HG03025 (cell line): Measurements from ENCODE around the gene COX19.

Experiments used
- ATAC-seq: cut with Tn5 transposase; IDR thresholded peaks from one replicate; pipeline ENCODE4 v1.9.1; 2021; ENCODE audit warnings: mild to moderate bottlenecking, moderate library complexity; ENCODE audit not compliant: unreplicated experiment, low FRiP score

COX19 gene

DNA sequence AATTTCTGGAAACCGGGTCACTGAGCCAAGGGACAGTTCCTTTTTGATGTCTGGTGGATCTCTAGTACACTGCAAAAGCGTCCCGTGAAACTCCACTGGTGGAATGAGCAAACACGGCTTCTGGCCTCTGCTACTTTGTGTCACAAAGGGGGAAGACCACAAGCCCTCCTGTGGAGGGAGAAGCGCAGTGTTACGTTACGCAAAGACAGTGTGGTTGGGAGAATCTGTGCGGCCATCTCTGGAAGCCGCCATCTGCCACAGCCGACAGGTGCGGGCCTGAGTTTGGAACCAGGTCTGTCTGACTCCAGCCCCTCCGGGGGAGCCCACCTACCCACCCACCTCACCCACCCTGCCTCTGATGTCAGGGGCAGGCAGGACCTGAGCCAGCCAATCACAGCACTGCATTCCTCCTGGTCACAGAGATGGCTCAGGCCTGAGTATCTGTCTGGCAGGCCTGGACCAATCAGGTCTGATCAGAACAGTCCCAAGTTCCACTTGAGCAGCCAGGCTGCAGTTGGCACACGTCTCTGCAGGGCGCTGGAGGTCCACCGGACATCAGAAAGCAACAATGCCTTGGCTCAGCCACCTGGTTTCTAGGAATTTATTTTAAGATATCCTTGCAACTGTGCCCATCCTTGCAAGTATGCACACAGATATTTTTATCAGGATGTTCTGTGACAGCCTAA is 4.7 kb upstream of the COX19 start:
- no peak for ATAC-seq

DNA sequence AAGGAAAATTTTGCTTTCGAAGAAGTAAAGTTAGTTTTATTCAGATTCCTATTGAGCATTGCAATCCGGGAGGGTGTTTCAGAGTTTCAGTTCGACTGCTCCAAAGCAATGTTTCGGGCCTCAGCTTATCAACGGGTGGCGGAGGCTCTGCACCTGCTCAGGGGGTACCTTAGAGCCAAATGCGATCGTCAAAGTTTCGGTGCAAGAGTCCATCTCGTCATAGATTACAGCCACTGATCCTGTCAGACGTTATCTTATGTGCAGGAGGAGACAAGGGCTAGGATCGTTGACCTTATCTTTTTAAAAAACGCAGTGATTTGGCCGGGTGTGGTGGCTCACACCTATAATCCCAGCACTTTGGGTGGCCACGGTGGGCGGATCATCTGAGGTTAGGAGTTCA is 3.8 kb upstream of the COX19 start:
- ATAC-seq, result no peak

DNA sequence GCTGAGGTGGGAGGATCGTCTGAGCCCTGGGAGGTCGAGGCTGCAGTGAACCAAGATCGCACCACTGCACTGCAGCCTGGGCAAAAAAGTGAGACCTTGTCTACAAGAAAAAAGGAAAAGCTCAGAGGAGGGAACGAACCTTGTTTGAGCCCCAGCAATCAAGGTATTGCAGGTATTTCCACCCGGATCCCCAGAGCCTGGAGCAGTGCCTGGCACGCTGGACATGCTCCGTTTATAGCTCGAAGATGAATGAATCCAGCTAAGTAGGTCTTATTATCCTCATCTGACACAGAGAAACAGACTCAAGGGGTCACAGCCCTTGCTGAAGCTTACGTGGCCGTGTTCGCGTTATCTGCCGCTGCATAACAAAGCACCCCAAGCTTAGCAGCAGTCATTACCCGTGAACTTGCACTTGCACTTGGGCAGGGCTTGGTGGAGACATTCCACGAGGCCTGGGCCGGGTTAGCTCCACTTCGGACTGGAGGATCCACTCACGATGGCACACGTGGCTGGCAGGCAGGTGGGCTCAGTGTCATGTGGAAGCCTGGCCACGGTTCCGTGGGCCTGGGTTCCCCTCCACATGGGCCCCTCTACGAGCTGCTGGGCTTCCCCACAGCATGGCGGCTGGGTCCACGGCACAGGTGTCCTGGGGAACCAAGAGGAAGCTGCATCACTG is 3.2 kb upstream of the COX19 start:
- no peak for ATAC-seq

DNA sequence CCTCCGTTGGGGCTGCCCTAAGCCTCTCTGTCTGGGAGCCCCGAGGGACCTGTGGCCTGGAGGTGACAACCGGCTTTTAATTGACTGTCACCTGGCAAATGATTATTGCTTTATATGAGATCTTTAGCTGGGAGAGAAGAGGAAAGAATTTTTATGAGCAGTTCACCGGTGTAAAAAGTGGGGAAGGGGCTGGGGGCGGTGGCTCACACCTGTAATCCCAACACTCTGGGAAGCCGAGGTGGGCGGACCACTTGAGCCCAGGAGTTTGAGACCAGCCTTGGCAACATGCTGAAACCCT is 2.6 kb upstream of the COX19 start:
- no peak for ATAC-seq

DNA sequence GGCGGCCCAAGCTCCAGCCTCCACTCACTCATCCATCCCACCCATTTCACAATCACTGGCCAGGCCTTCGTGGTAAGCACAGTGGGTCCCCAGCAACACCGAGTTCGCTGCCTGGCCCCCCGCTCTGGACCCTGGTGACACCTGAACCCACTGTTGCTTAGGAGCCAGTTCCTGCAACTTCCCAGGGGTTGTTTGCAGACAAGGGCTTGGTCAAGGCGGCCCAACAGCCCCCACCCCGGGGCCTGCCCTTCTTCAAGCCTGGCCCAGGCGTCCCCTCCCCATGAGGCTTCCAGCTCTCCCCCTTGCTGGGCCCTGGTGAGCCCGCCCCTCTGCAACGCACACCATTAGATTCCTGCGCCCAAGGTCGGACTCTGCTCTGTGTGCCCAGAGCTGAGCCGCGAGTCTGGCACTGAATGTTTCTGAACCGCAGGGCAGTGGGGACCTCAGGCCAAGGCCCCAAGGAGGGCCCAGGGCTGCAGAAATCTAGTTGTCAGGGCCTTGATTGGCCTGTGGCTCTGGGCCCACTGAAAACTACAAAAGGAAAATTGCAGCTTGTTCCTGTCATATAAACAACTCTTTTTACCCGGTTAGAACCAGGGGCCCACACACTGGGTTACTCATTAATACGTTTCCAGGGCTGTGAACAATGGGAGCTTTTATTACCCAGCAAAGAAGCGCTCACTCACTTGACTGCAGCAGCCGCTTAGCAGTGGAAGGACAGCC is 2.1 kb upstream of the COX19 start:
- no peak for ATAC-seq

DNA sequence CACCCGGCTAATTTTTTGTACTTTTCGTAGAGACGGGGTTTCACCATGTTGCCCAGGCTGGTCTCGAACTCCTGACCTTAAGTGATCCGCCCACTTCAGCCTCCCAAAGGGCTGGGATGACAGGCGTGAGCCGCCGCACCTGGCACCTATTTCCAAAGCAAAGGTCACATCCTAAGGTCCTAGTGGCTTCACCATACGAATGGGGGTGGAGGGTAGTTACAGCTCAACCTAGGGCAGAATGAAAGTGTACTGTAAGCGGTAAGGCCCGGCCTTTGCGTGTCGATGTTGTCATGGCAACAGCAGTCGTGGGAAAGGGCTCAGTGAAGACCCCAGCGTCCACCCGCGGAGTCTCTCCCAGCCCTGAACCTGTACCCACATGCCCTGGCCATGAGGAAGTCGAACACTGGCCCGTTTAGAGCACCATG is 1.6 kb upstream of the COX19 start:
- ATAC-seq, result no peak

DNA sequence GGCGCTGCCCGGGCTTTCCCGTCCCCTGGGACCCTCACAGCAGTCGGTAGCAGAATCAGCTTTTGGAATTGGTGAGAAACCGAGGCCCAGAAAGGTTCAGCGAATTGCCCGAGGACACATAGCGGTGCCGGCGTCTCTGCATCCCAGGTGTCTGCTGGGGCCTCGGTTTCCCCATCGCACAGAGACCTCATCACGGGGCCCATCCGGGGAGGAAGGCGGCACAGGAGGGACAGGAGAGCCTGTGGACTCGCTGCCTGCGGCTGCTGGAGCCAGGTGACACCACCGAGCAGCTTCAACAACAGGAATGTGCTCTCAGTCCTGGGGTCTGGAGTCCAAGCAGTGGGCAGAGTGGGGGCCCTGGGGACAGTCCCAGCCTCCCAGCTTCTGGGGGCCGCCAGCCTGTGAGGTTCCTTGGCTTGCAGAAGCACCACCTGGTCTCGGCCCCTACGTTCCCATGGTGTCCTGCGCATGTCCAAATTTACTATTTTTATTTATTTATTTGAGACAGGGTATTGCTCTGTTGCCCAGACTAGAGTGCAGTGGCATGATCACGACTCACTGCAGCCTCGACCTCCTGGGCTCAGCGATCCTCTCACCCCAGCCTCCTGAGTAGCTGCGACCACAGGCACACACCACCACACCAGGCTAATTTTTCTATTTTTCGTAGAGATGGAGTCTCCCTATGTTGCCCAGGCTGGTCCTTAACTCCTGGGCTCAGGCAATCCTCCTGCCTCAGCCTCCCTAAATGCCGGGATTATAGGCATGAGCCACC is 539 bp upstream of the COX19 start:
- no peak for ATAC-seq

DNA sequence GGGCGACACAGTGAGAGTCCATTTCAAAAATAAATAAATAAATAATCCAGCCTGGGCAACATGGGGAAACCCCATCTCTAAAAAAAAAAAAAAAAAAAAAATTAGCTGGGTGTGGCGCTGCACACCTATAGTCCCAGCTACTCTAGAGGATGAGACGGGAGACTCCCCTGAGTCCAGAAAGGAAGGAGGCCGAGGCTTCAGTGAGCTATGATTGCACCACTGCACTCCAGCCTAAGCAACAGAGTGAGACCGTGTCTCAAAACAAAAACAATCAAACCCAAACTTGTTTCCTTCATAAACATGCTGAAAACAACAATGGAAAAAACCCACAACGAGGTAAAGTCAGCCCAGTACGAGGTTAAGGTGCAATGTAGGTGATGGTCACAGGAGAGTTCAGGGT is 1.2 kb downstream of the COX19 start:
- ATAC-seq, result no peak

DNA sequence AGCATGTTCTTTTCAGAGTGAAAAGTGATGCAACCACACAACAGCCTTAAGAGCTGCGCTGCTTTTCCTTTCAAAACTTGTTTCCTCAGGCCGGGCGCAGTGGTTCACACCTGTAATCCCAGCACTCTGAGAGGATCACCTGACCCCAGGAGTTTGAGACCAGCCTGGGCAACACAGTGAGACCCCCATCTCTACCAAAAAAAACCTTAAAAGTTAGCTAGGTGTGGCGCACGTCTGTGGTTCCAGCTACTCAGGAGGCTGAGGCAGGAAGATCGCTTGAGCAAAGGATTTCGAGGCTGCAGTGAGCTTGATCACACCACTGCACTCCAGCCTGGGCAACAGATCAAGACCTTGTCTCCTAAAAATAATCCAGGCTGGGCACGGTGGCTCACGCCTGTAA is 2.0 kb downstream of the COX19 start:
- ATAC-seq, result no peak

DNA sequence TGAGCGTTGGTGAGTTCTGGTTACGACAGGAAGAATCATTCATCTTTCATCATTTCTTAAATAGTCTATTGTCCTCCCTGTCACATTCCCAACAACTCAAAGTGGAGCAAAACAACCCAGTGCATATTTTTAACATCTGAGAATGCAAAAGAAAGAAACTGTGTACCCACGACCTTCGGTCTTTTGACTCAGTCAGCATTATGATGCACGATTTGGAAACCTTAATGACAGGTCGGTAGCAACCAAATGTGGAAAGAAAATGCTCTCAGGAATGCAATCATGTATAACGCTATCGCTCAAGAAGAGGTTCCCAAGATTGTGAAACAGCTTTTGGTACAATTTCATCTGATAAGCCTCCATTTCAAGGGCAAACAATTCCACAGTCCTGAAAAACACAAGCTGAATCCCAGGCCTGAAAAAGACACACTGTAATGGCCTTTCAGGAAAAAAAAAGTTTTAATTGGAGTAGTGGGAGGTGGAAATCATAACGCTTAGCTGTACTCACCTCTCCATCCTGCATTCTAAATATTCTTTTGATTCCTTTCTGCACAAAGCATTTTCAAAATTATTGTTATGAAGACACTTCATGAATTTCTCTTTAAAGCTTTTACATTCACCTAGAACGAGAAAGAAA is 2.6 kb downstream of the COX19 start:
- ATAC-seq, result no peak

DNA sequence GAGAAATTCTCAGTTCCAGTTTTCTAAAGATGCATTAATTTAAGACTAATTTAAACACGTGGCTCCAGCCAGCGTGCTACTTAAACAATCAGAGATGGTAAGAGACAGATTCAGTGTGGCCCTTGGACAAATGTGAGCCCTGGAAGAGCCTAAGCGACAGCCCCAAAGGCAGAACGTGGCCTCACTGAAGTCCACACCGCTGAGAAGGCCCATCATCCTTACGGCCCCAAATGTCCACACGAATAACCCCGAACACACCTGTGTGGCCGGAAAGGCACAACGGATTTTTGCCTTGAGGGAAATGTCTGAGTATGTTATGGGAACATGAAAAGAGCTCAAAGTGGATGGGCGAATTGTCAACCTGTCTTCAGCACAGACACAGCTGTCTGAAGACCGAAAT is 3.2 kb downstream of the COX19 start:
- no peak for ATAC-seq

DNA sequence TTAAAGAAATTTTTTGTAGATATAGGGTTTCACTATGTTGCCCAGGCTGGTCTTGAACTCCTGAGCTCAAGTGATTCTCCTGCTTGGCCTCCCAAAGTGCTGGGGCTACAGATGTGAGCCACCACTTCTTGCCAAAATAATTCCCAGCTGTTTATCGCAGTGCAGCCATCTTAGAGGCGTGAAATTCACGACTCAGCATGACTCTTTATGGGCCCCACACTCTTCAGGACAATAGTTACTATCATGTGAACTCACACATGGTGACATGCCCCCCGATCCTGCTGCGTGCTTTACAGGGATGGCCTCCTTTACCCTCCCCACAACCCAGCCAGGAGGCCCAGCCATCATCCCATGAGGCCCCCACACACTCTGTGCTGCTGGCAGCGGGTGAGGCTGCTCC is 4.6 kb downstream of the COX19 start:
- ATAC-seq, result no peak

DNA sequence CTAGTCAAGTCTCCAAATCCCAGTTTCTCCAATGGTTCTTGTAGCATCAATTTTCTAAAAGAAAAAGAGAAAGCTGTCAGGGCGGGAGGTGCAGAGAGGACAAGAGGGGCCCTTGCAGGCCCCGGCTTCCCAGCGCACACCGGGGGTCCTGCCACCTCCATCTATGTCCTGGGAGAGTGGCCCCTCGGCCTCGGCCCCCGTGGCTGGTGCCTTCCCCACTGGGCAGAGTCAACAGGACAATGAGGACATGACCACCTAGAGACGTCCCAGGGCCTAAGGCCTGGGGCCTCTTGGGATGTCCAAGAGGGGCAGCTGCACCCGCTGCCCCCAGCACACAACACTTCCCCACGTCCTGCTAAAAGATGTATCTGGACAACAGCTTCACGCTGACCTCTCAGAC is 5.9 kb downstream of the COX19 start:
- no peak for ATAC-seq

DNA sequence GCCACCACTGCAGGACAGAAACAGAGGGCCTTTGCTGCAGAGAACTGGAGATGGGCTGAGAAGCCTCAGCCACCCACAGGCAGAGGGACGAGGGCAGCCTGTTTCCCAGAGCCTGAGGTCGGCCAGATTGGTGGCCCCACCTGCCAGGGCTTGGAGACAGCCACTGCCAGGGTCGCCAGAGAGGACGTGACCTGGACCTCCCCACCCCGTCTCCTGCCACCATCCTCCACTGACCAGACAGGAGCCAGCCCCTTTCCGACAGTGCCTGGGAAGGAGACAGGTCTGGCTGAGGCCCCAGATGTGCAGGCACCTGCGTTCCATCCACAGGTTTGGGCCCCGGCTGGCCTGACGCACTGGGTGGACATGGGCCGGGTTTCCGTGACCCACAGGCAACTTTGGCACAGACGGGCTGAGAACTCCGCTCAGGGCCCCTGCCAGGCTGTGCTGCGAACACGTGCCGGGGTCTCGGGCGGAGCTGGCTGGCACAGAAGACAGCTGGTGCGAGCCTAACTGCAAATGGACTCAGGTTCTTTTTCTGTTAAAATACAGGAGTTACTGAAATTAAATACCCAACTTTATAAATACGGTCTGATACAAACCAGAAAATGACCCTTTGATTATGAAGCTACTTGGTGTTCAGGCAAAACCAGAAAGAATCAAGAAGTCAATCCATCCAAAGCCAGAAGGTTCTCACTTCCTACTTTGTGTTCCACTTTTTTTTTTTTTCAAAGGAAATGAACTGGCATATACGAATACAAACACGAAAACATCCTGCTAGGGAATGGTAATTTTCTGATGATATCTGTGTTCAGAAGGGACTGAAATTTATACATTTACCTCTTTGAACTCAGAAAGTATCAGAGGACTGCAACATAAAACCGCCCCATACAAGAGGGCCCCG is 6.9 kb downstream of the COX19 start:
- ATAC-seq, result no peak

DNA sequence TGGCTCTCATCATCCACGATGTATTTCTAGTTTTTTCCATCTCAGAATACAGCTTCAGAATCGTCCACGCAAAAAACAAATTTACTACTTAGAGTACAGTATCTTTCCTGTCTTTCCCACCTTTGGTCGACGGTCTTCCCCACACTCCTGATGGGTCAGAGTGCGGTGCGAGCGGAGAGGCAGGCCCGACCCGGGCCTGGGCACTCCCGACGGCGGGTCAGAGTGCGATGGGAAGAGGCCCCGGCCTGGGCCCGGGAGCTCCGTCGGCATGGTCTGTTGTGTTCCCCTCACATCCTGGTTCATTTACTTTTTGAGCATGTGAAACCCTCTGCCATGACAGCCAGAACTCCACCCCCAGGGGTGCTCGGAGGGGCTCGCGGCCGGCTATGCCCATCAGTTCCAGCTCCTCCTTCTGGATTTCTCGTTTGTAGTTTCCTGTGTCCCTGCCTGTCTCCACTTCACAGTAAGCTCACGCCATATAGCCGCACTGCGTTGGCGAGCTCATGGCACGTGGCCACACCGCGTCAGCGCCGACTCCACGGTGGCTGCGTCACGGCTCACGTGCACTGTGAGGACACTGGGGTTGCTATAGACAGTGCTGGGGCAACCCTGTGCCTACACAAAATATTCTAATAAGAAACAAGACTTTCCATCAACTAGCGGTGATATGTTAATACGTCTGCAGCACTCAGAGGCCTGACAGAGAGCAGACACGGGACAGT is 7.8 kb downstream of the COX19 start:
- no peak for ATAC-seq

DNA sequence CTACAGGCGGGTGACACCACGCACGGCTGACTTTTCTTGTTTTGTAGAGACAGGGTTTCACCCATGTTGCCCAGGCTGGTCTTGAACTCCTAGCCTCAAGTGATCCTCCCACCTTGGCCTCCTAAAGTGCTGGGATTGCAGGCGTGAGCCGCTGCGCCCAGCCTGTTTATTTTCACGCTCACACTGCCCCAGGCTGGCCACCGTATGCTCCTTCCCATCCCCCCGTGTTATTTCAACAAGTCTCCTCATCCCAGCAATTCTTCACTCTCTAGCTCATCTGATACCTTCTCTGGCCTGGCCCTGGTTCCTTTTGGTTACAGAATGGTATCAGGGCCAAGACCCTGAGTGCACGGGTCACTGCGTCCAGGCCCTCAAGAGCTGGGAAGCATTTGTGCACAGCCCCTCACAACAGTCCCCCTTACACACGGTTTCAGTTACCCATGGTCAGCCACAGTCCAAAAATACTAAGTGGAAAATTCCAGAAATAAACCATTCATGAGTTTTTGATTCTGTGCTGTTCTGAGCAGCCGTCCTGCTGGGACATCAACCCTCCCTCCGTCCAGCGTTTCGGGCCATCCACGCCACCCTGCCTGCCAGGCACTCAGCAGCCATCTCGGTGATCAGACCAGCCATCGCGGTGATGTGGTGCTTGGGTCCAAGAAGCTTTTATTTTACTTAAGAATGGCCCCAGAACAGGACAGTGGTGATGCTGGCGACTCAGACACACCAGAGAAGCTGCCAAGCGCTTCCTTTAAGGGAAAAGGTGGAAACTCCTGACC is 8.9 kb downstream of the COX19 start:
- no peak for ATAC-seq

DNA sequence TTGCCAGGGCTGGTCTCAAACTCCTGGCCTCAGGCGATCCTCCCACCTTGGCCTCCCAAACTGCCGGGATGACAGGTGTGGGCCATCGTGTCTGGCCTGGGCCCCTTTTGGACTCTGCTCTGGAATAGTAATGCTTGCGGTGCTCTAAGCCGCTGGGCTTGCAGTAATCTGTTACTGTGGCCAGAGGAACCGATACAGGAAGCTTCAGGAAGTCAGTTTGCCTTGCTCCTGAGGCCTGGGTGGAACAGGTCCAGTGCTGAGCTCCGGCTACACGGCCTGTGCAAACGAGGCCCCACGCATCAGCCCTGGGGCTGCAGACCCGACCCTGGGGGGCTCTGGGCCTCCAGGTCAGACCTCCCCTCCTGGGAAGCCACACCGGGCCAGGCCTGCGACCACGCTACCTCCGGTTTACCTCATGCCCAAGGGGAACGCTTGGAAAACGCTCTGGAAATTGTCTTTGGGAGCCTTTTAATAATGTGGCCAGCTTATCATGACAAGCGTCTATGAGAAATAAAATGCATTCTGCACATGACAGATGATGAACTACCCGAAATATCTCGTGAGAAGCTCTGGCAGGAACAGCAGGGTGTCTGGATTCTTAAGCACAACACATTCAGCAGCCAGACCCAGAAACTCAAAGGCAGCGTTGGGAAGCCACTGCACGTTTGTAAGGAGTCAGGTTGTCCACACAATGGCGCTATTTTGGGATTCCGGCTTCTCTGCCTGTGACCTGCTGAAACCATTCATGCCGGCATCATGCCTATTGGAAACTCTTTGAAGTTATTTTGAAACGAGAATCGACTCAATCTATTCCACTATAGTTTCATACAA is 10.7 kb downstream of the COX19 start:
- no peak for ATAC-seq
